Ishikawa (cell line): ENCODE results near the gene PGAM2.

Experiments
- CEBPB ChIP-seq: IDR thresholded peaks from 2 replicates; pipeline ENCODE4 v1.6.1; 2012
- EP300 ChIP-seq: IDR thresholded peaks from 2 replicates; pipeline ENCODE4 v1.6.1; 2012; ENCODE audit warnings: borderline replicate concordance
- FOXM1 ChIP-seq: IDR thresholded peaks from 2 replicates; pipeline ENCODE4 v1.6.1; 2012; ENCODE audit warnings: low read depth, borderline replicate concordance
- MAX ChIP-seq: IDR thresholded peaks from 2 replicates; pipeline ENCODE4 v1.6.1; 2012
- REST ChIP-seq: IDR thresholded peaks from 2 replicates; pipeline ENCODE4 v1.6.1; 2012; ENCODE audit warnings: low read depth, mild to moderate bottlenecking
- TAF1 ChIP-seq: IDR thresholded peaks from 2 replicates; pipeline ENCODE4 v1.6.1; 2012; ENCODE audit warnings: low read depth, mild to moderate bottlenecking
- YY1 ChIP-seq: IDR thresholded peaks from 2 replicates; pipeline ENCODE4 v1.6.1; 2012; ENCODE audit warnings: low read depth
- ZBTB7A ChIP-seq: IDR thresholded peaks from 2 replicates; pipeline ENCODE4 v1.6.1; 2012; ENCODE audit warnings: low read depth

GRCh38 chr7:44075296-44076075 is 10.1 kb upstream of the PGAM2 start:
- TF ChIP-seq MAX (no peak), EP300 (no peak), REST (no peak), CEBPB (no peak), FOXM1 (no peak), TAF1 (no peak), ZBTB7A (no peak), YY1 (no peak)
